Tibial nerve (tissue), 3 donors: Measurements from ENCODE around the gene DDX23.

Source experiments
- CTCF ChIP-seq, 5 experiments: fragments of 200-600 bp in 3 of 5; fragments of 450-650 bp in 2 of 5; sonication (generic) in 3 of 5; IDR thresholded peaks; one replicate each; pipeline ENCODE4 v1.5.1; 2016 to 2019; ENCODE audit warnings: antibody characterized with exemption in 5 of 5, mild to moderate bottlenecking in 3 of 5, moderate library complexity in 2 of 5
- POLR2A ChIP-seq, 2 donors: fragments of 450-650 bp; IDR thresholded peaks; one replicate each; pipeline ENCODE4 v1.6.1; 2017; ENCODE audit warnings: antibody characterized with exemption in 2 of 2, mild to moderate bottlenecking in 2 of 2, moderate library complexity in 2 of 2

GRCh38 chr12:48815126-48816110 lies 36.5 kb downstream of the DDX23 start:
- TF ChIP-seq CTCF (IDR thresholded peaks at IDR 0.05) (no peak), POLR2A (IDR thresholded peaks at IDR 0.05) (peak; percentile 52 to 64)
